Calu3 (cell line): ENCODE data around the gene RBM15. TPM values are rescaled to one million over a fixed set of nuclear protein-coding genes. Genes with fewer than 3 reads are reported as not detected.

Source experiments
- BruUV-seq: library from RNA; stranded (reverse); fragments of 400-500 nt; replicated peaks from 2 replicates; lab custom pipeline; 2021; lab: Mats Ljungman, UMichigan
- CTCF ChIA-PET: fragments of 300-600 bp; sonication (Branson Sonifier 250); formaldehyde crosslinking; loops from one replicate; lab custom pipeline; 2022; ENCODE audit warnings: antibody characterized with exemption; lab: Charles Lee
- DNase-seq: peaks from one replicate; pipeline ENCODE4 v3.0.0; 2022
- H3K27ac Mint-ChIP-seq: one replicate; pipeline ENCODE4 v1.8.0; 2022; ENCODE audit warnings: mixed read lengths; ENCODE audit not compliant: unreplicated experiment
- H3K27me3 Mint-ChIP-seq: one replicate; pipeline ENCODE4 v1.8.0; 2022; ENCODE audit warnings: mixed read lengths; ENCODE audit not compliant: unreplicated experiment
- H3K36me3 Mint-ChIP-seq: one replicate; pipeline ENCODE4 v1.8.0; 2022; ENCODE audit warnings: mild to moderate bottlenecking, moderate library complexity, mixed read lengths; ENCODE audit not compliant: insufficient read depth, unreplicated experiment
- H3K4me1 Mint-ChIP-seq: one replicate; pipeline ENCODE4 v1.8.0; 2022; ENCODE audit warnings: mild to moderate bottlenecking, low read depth, mixed read lengths; ENCODE audit not compliant: unreplicated experiment
- H3K4me3 Mint-ChIP-seq: one replicate; pipeline ENCODE4 v1.8.0; 2022; ENCODE audit warnings: mild to moderate bottlenecking, low read depth, moderate library complexity, mixed read lengths; ENCODE audit not compliant: unreplicated experiment
- H3K9me3 Mint-ChIP-seq: one replicate; pipeline ENCODE4 v1.8.0; 2022; ENCODE audit warnings: low read depth, mixed read lengths; ENCODE audit not compliant: unreplicated experiment
- CTCF ChIP-seq: fragments of 200-600 bp; IDR thresholded peaks from one replicate; pipeline ENCODE4 v1.8.0; 2022; ENCODE audit warnings: antibody characterized with exemption; ENCODE audit not compliant: unreplicated experiment
- intact Hi-C: fragments of 100-400 bp; cut with micrococcal nuclease; formaldehyde crosslinking; loops from one replicate; pipeline ENCODE4 v1.10.0; 2022; ENCODE audit not compliant: unreplicated experiment
- total RNA-seq: library from RNA; stranded (reverse); gene quantifications from 2 replicates; pipeline ENCODE4 v1.2.3, GENCODE V29; 2022

The RBM15 gene
- total RNA-seq, 1 experiment from 2014 or later: 35.6 TPM

GRCh38 chr1:110316735-110317134 lies 22.4 kb upstream of the RBM15 start:
- no peaks in the 10 kb centered on the region for H3K27me3 Mint-ChIP-seq
- no peak overlapping the region for H3K27ac Mint-ChIP-seq
- intact Hi-C loops: no loop called here
- no peak for DNase-seq
- no peaks in the 10 kb centered on the region for H3K9me3 Mint-ChIP-seq
- CTCF ChIA-PET: no interaction called here
- H3K4me1 Mint-ChIP-seq: peaks cover 19% of the 10 kb centered on the region
- no TSS peak for BruUV-seq
- H3K4me3 Mint-ChIP-seq: no peak overlapping the region
- TF ChIP-seq CTCF: no peak
- no peaks in the 10 kb centered on the region for H3K36me3 Mint-ChIP-seq

GRCh38 chr1:110318046-110318445 lies 21.1 kb upstream of the RBM15 start:
- intact Hi-C loops: no loop called here
- Mint-ChIP-seq H3K27ac (no peak overlapping the region), H3K27me3 (no peaks in the 10 kb centered on the region), H3K4me3 (no peak overlapping the region), H3K4me1 (peaks cover 12% of the 10 kb centered on the region), H3K36me3 (no peaks in the 10 kb centered on the region), H3K9me3 (no peaks in the 10 kb centered on the region)
- CTCF ChIA-PET: interaction anchor here (1.6 kb wide), 1 partner anchor 111 kb away, joined by 11 read pairs; no protein-coding TSS in a partner anchor
- no TSS peak for BruUV-seq
- no peak for TF ChIP-seq CTCF
- no peak for DNase-seq

GRCh38 chr1:110319332-110320167 lies 19.6 kb upstream of the RBM15 start:
- H3K27me3 Mint-ChIP-seq: no peaks in the 10 kb centered on the region
- H3K36me3 Mint-ChIP-seq: no peaks in the 10 kb centered on the region
- peaks cover 9% of the 10 kb centered on the region for H3K4me1 Mint-ChIP-seq
- no peaks in the 10 kb centered on the region for H3K9me3 Mint-ChIP-seq
- BruUV-seq: no TSS peak
- CTCF ChIA-PET: interaction anchor here (1.2 to 1.5 kb wide), 2 partner anchors 19 to 144 kb away, joined by 3 to 4 read pairs; partner anchors contain the start of gene RBM15
- no peak overlapping the region for H3K4me3 Mint-ChIP-seq
- TF ChIP-seq CTCF: no peak
- H3K27ac Mint-ChIP-seq: peak overlapping the region; percentile 20
- intact Hi-C loops: no loop called here
- peak; percentile 13 for DNase-seq

- intact Hi-C loops: no loop called here
- Mint-ChIP-seq H3K9me3 (no peaks in the 10 kb centered on the region), H3K36me3 (no peaks in the 10 kb centered on the region), H3K27me3 (no peaks in the 10 kb centered on the region), H3K27ac (no peak overlapping the region), H3K4me3 (no peak overlapping the region), H3K4me1 (peaks cover 9% of the 10 kb centered on the region)
- no peak for DNase-seq
- no TSS peak for BruUV-seq
- no peak for TF ChIP-seq CTCF
- CTCF ChIA-PET: interaction anchor here (1.2 to 1.5 kb wide), 2 partner anchors 19 to 143 kb away, joined by 3 to 4 read pairs; partner anchors contain the start of gene RBM15
Observed at GRCh38 chr1:110320168-110320518, 19.0 kb upstream of the RBM15 start.
